Neural progenitor cell (in vitro differentiated cells): Measurements from ENCODE around the gene HOXD3.

Experiments
- EZH2 ChIP-seq: fragments of 200-600 bp; sonication (generic); IDR thresholded peaks from 2 replicates; pipeline ENCODE4 v1.6.1; 2017; ENCODE audit warnings: antibody characterized with exemption, mild to moderate bottlenecking, moderate library complexity
- TF ChIP-seq, protein P1 (sequence below): fragments of 200-600 bp; sonication (generic); IDR thresholded peaks from 2 replicates; pipeline ENCODE4 v1.5.1; 2017; ENCODE audit warnings: antibody characterized with exemption, mild to moderate bottlenecking

DNA sequence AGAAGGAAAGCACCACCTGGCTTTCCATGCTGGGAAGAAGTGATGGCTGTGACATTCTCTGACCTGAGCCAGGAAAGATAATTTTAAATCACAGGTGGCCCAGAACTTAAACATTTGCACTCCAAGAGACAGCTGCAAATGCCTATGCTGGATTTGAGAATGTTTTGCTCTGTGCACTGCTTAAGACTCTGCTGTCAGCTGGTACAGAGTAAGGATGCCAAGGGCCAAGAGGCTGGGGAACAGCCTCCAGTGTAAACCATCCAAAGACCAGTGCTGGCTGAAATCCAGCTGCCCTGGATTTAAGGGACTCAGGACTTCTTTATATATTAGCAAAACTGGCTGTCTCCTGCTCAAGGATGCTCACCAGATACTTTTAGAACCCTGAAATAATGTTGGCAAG is 23.7 kb upstream of the HOXD3 start:
- no peak for TF ChIP-seq EZH2
- TF ChIP-seq, protein P1, sequence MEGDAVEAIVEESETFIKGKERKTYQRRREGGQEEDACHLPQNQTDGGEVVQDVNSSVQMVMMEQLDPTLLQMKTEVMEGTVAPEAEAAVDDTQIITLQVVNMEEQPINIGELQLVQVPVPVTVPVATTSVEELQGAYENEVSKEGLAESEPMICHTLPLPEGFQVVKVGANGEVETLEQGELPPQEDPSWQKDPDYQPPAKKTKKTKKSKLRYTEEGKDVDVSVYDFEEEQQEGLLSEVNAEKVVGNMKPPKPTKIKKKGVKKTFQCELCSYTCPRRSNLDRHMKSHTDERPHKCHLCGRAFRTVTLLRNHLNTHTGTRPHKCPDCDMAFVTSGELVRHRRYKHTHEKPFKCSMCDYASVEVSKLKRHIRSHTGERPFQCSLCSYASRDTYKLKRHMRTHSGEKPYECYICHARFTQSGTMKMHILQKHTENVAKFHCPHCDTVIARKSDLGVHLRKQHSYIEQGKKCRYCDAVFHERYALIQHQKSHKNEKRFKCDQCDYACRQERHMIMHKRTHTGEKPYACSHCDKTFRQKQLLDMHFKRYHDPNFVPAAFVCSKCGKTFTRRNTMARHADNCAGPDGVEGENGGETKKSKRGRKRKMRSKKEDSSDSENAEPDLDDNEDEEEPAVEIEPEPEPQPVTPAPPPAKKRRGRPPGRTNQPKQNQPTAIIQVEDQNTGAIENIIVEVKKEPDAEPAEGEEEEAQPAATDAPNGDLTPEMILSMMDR: no peak
